Stomach (tissue), 4 donors: ENCODE data around the gene FLAD1.

ENCODE experiments used
- POLR2A ChIP-seq, 4 donors: fragments of 450-650 bp; IDR thresholded peaks; one replicate each; pipeline ENCODE4 v1.6.1; 2016; ENCODE audit warnings: antibody characterized with exemption in 4 of 4, control low read depth in 2 of 4, mild to moderate bottlenecking in 1 of 4, moderate library complexity in 1 of 4
- POLR2AphosphoS5 ChIP-seq, 3 donors: sonication (generic); formaldehyde crosslinking; IDR thresholded peaks; one replicate each; pipeline ENCODE4 v1.6.1; 2016; ENCODE audit warnings: antibody characterized with exemption in 3 of 3
- TF ChIP-seq, protein P1 (sequence below), 7 experiments: fragments of 450-650 bp in 4 of 7; fragments of 200-600 bp in 3 of 7; sonication (generic) in 3 of 7; IDR thresholded peaks; one replicate each; pipeline ENCODE4 v1.5.1; 2016 to 2019; ENCODE audit warnings: antibody characterized with exemption in 7 of 7, control low read depth in 2 of 7, mild to moderate bottlenecking in 1 of 7

DNA sequence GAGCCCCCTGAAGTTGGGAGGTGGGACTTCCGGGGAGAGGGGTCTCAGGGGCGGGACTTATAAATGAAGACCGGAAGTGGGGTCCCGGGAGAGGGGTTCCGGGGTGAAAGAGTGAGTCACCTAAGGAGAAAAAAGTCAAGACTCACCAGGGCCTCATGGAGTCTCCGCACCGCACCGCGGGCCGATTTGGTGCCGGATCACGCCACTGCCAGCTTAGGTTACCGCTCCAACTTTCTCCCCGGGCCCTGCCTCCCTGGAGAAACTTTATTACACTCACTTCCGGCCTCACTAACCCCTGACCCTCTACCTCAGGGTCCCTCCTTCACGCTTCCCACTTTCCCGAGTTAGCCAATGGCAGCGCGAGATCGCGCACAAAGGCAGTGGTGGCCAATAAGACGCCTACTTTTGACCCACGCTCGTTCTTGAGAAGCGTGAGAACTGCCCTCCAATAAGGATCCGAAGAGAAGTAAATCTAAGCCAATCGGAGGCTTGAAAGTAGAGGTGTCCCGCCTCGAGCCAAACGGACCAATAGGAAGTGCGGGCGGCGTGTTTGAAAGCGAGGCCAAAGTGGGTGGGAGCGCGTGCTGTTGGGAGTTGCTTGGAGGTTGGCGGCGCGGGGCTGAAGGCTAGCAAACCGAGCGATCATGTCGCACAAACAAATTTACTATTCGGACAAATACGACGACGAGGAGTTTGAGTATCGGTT, 8.9 kb upstream of the FLAD1 start, which contains the start of gene CKS1B:
- TF ChIP-seq, protein P1, sequence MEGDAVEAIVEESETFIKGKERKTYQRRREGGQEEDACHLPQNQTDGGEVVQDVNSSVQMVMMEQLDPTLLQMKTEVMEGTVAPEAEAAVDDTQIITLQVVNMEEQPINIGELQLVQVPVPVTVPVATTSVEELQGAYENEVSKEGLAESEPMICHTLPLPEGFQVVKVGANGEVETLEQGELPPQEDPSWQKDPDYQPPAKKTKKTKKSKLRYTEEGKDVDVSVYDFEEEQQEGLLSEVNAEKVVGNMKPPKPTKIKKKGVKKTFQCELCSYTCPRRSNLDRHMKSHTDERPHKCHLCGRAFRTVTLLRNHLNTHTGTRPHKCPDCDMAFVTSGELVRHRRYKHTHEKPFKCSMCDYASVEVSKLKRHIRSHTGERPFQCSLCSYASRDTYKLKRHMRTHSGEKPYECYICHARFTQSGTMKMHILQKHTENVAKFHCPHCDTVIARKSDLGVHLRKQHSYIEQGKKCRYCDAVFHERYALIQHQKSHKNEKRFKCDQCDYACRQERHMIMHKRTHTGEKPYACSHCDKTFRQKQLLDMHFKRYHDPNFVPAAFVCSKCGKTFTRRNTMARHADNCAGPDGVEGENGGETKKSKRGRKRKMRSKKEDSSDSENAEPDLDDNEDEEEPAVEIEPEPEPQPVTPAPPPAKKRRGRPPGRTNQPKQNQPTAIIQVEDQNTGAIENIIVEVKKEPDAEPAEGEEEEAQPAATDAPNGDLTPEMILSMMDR (IDR thresholded peaks at IDR 0.05), result no peak
- TF ChIP-seq POLR2AphosphoS5 (IDR thresholded peaks at IDR 0.05), result peak; percentile 82 to 87 (median 87)
- TF ChIP-seq POLR2A (IDR thresholded peaks at IDR 0.05), result peak in 2 of 4 donors; percentile 53 to 64
